DMS 273 treated with DMSO at 0.1 percent for 48 hours (cell line): Measurements from ENCODE around the gene ZNF397.

Experiments used
- DNase-seq: peaks from one replicate; lab custom pipeline; 2025; lab: John Stamatoyannopoulos, UW

ZNF397 gene

GRCh38 chr18:35296060-35296459 lies 55.2 kb downstream of the ZNF397 start:
- no peak for DNase-seq

DNA sequence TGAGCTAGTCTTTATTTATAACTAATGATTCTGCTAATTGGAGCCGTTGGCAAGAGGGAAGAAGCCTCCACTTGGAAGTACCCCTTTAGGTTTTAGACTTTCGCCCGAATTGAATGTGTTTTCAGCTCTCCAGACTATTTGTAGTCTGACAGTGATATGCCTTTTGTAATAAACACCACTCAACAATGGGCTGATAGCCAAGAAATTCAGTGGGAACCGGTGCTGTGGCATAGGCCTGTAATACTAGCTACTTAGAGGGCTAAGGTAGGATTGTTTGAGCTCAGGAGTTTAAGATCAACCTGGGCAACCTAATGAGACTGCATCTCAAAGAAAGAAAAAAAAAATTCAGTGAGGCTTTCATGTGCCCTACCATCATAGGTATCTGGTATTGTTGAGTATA lies 62.8 kb downstream of the ZNF397 start:
- no peak for DNase-seq

DNA sequence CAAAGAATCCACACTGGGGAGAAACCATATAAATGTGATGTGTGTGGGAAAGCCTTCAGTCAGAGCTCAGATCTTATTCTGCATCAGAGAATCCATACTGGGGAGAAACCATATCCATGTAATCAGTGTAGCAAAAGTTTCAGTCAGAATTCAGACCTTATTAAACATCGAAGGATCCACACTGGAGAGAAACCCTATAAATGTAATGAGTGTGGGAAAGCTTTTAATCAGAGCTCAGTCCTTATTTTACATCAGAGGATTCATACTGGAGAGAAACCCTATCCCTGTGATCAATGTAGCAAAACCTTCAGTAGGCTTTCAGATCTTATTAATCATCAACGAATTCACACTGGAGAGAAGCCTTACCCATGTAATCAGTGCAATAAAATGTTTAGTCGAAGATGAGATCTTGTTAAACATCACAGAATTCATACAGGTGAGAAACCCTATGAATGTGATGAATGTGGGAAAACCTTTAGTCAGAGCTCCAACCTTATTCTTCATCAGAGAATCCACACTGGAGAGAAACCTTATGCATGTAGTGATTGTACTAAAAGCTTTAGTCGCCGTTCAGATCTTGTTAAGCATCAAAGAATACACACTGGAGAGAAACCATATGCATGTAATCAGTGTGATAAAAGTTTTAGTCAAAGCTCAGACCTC lies 65.9 kb downstream of the ZNF397 start:
- no peak for DNase-seq
